ENCODE measurements around the gene DPEP1.

The DPEP1 gene

DNA sequence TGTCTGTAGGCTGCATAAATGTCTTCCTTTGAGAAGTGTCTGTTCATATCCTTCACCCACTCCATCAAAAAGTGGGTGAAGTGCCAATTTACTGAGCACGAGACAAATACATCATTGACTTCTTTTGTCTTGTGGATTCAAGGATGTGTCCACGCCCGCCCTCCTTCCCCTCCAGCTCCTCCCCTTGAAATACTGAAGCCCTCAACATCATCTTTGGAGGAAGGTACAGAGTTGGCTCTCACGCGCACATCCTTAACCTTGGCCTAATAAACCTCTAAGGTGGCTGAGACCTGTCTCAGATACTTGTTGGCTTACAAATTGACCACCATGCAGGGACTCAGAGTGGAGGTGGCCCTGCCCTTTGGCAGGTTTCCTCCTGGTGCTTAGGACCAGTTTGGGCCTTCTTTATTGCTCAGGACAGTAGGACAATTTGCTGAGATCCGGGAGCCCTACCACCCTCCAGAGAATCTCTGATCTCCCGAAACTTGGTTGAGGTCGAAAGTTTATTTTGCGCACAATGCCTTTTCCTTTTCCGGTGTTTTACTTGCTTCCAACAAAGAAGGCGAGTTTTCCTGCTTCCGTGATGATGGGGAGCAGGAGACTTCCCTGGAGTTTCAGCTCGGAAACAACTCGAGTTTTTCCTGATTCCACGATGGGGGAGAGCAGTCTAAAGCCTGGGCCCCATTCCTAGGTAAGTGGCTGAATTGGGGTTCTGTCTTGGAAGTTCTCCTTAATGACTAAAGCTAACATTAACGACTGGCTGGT is 58.9 kb downstream of the DPEP1 start:
- no peak for DNase-seq (ENCODE audit: extremely low spot score)
- CTCF ChIA-PET = interaction anchor here (0.9 kb wide), 1 partner anchor 24 kb away, joined by 3 read pairs; no protein-coding TSS in a partner anchor
- POLR2A ChIA-PET = no interaction called here
- no peak for TF ChIP-seq CTCF (IDR thresholded peaks at IDR 0.05; ENCODE audit: control extremely low read depth, extremely low read depth, low read depth, missing control alignments)

DNA sequence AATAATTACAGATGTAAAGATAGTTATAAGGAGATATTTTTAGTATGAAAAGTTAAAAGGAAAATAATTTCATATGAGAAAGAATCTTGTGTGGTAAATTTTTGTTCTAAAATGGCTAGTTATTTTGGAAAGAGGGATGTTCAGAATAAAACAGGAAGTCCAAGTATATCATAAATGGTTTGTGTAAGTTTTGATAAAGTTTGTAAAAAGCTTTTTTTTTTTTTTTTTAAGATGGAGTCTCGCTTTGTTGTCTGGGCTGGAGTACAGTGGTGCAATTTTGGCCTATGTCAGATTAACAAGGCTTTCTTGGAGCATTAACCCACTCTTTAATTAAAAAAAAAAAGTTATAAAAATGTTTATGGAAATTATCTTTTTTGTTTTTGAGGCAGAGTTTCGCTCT is 64.8 kb downstream of the DPEP1 start:
- ChIA-PET POLR2A (no interaction called here), CTCF (no interaction called here)
- no peak for TF ChIP-seq CTCF (IDR thresholded peaks at IDR 0.05; ENCODE audit: control extremely low read depth, extremely low read depth, low read depth, missing control alignments)
- DNase-seq (ENCODE audit: extremely low spot score) = no peak

- CTCF ChIA-PET = interaction anchor here (1.5 to 2.4 kb wide), 3 partner anchors 13 to 21 kb away, joined by 3 to 16 read pairs (median 6); no protein-coding TSS in a partner anchor
- no peak for DNase-seq (ENCODE audit: extremely low spot score)
- POLR2A ChIA-PET = no interaction called here
- no peak for TF ChIP-seq CTCF (IDR thresholded peaks at IDR 0.05; ENCODE audit: control extremely low read depth, extremely low read depth, low read depth, missing control alignments)
These were observed 72.5 kb downstream of the DPEP1 start for GRCh38 chr16:89685916-89686315.

GRCh38 chr16:89686520-89687091 is 73.2 kb downstream of the DPEP1 start, which contains the start of gene CDK10:
Gene CDK10, plus strand, starts transcription at chr16:89686689. Its CDS starts 22 bp downstream, at chr16:89686711.
- ChIA-PET POLR2A (interaction anchor here (1.0 kb wide), 1 partner anchor 15 kb away, joined by 3 read pairs; the partner anchor contains the start of gene SPATA2L), CTCF (interaction anchor here (0.7 to 2.4 kb wide), 4 partner anchors 12 to 45 kb away, joined by 3 to 16 read pairs (median 4); no protein-coding TSS in a partner anchor)
- TF ChIP-seq CTCF (IDR thresholded peaks at IDR 0.05; ENCODE audit: control extremely low read depth, extremely low read depth, low read depth, missing control alignments) = no peak
- DNase-seq (ENCODE audit: extremely low spot score) = peak; percentile 96

DNA sequence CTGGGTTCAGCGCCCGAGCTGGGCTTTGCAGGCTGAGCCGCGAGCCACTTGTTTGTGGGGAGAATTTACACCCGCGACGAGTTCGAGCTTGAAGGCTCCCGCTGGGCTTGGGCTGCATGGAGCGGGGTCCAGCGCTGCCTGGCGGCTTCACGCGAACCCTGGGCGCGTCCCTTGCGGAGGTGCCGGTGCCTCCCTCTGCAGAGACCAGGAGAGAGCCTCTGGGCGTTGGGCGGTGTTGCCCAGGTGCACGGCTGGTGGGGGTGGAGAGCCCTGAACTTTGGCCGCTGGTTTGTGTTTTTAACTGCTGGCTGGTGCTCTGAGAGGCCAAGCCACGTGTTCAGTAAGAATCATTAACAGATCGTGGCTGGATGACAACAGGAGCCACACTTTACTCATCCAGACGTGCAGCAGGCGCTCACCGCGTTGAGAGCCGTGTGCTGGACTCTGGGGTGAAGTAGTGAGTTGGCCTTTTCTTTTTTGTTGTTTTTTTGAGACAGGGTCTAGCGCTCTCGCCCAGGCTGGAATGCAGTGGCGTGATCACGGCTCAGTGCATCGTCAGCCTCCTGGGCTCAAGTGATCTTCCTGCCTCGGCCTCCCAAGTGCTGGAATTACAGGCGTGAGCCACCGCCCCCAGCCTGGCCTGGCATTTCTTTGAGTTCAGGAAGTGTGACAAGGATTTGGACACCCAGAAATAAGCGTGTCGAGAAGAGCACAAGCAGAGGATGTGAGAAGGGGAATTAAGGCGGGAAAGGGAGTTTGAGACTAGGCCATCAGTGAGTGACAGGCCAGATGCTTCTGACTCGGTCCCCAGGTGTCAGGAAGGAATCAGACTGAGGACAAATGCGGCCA is 73.9 kb downstream of the DPEP1 start:
- no peak for TF ChIP-seq CTCF (IDR thresholded peaks at IDR 0.05; ENCODE audit: control extremely low read depth, extremely low read depth, low read depth, missing control alignments)
- ChIA-PET CTCF (interaction anchor here (0.7 to 2.4 kb wide), 4 partner anchors 12 to 46 kb away, joined by 3 to 16 read pairs (median 4); no protein-coding TSS in a partner anchor), POLR2A (interaction anchor here (1.0 kb wide), 1 partner anchor 14 kb away, joined by 3 read pairs; the partner anchor contains the start of gene SPATA2L)
- peak; percentile 66 for DNase-seq (ENCODE audit: extremely low spot score)
